Skeletal muscle tissue (tissue), 2 donors: ENCODE measurements around the gene TBC1D8. TPM values are rescaled to one million over a fixed set of nuclear protein-coding genes. Genes with fewer than 3 reads are reported as not detected.

Experiments
- small RNA-seq: library from RNA; depleted of rRNA; stranded (forward); fragments of <200 nt; gene quantifications from one replicate; pipeline ENCODE3, GENCODE V24; 2014
- total RNA-seq: library from RNA; depleted of rRNA; stranded (reverse); fragments of >200 nt; gene quantifications from one replicate; pipeline ENCODE4 v1.2.3, GENCODE V29; 2014

Gene TBC1D8
- total RNA-seq, 1 donor from 2014 or later = 16.2 TPM

Small RNAs within 50 kb of the gene (small RNA-seq; reads per million reads assigned to genes)
- gene BBIP1P1 = not detected

Other genes with a start within 250 kb of the TBC1D8 start
- 1,432 TPM for gene RPL31, start 149.1 kb downstream of the TBC1D8 start, total RNA-seq
- 19.8 TPM for gene CNOT11, start 101.5 kb upstream of the TBC1D8 start, total RNA-seq
- 43.3 TPM for gene RNF149, start 157.3 kb upstream of the TBC1D8 start, total RNA-seq
- 1.6 TPM for gene CREG2, start 236.1 kb upstream of the TBC1D8 start, total RNA-seq